SK-N-SH treated with all-trans-retinoic acid at 6 μM for 48 hours (cell line): ENCODE data around the gene POU6F2.

ENCODE experiments used
- ARNTL ChIP-seq: fragments of 450-650 bp; formaldehyde crosslinking; IDR thresholded peaks from 2 replicates; pipeline ENCODE4 v1.5.0; 2020; ENCODE audit warnings: low read depth, mild to moderate bottlenecking, moderate library complexity, borderline replicate concordance
- BACH2 ChIP-seq: fragments of 250-450 bp; sonication (Bioruptor Pico); IDR thresholded peaks from 2 replicates; pipeline ENCODE4 v1.9.0; 2021; ENCODE audit warnings: mild to moderate bottlenecking, borderline replicate concordance
- ESRRG ChIP-seq: fragments of 250-450 bp; sonication (Bioruptor Pico); IDR thresholded peaks from 2 replicates; pipeline ENCODE4 v1.6.1; 2021; ENCODE audit warnings: mild to moderate bottlenecking
- ISL1 ChIP-seq: fragments of 250-450 bp; sonication (Bioruptor Pico); IDR thresholded peaks from 2 replicates; pipeline ENCODE4 v2.1.2; 2022; ENCODE audit warnings: mild to moderate bottlenecking, moderate library complexity
- OSR1 ChIP-seq: fragments of 250-450 bp; sonication (Bioruptor Pico); IDR thresholded peaks from 2 replicates; pipeline ENCODE4 v1.8.0; 2022; ENCODE audit warnings: moderate library complexity, mild to moderate bottlenecking, inconsistent platforms
- PPARA ChIP-seq: fragments of 250-450 bp; sonication (Bioruptor Pico); IDR thresholded peaks from 2 replicates; pipeline ENCODE4 v1.5.0; 2020; ENCODE audit warnings: mild to moderate bottlenecking, borderline replicate concordance
- RARB ChIP-seq: fragments of 250-450 bp; sonication (Bioruptor Pico); IDR thresholded peaks from 2 replicates; pipeline ENCODE4 v1.8.0; 2021; ENCODE audit warnings: mild to moderate bottlenecking, moderate library complexity
- SNAI2 ChIP-seq: fragments of 250-450 bp; sonication (Bioruptor Pico); IDR thresholded peaks from 2 replicates; pipeline ENCODE4 v1.5.0; 2020; ENCODE audit warnings: mild to moderate bottlenecking, moderate library complexity
- TCF4 ChIP-seq: fragments of 250-450 bp; sonication (Bioruptor Pico); IDR thresholded peaks from 2 replicates; pipeline ENCODE4 v1.8.0; 2021; ENCODE audit warnings: mild to moderate bottlenecking, moderate library complexity, borderline replicate concordance
- ZFP3 ChIP-seq: fragments of 250-450 bp; sonication (Bioruptor Pico); IDR thresholded peaks from 2 replicates; pipeline ENCODE4 v1.5.0; 2020; ENCODE audit warnings: mild to moderate bottlenecking, moderate library complexity
- ZNF565 ChIP-seq: fragments of 450-650 bp; formaldehyde crosslinking; conservative IDR thresholded peaks from 2 replicates; pipeline ENCODE4 v1.5.0; 2020; ENCODE audit warnings: low read depth, mild to moderate bottlenecking, moderate library complexity
- TF ChIP-seq, protein P1 (sequence below): fragments of 250-450 bp; sonication (Bioruptor Pico); IDR thresholded peaks from 2 replicates; pipeline ENCODE4 v1.5.1; 2021; ENCODE audit warnings: mild to moderate bottlenecking, moderate library complexity

DNA sequence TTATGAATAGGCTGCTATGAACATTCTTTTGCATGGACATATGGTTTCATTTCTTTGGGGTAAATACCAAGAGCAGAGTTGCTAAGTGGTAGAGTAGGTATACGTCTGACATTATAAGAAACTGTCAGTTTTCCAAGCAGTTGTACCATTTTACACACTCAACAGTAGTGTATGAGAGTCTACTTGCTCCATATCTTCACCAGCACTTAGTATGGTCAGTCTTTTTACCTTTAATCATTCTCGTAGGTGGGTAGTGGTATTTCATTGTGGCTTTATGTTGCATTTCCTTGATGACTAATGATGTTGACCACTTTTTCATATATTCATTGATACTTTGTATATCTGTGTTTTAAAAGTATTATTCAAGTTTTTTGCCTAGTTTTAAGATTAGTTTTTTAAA is 45.1 kb downstream of the POU6F2 start:
- no peak for TF ChIP-seq PPARA (CRISPR knock-in tag)
- no peak for TF ChIP-seq ZNF565
- TF ChIP-seq BACH2 (CRISPR knock-in tag): no peak
- TF ChIP-seq OSR1: no peak
- no peak for TF ChIP-seq SNAI2 (CRISPR knock-in tag)
- TF ChIP-seq TCF4 (CRISPR knock-in tag): no peak
- TF ChIP-seq ESRRG (CRISPR knock-in tag): no peak
- TF ChIP-seq ARNTL (CRISPR knock-in tag): no peak
- TF ChIP-seq, protein P1, sequence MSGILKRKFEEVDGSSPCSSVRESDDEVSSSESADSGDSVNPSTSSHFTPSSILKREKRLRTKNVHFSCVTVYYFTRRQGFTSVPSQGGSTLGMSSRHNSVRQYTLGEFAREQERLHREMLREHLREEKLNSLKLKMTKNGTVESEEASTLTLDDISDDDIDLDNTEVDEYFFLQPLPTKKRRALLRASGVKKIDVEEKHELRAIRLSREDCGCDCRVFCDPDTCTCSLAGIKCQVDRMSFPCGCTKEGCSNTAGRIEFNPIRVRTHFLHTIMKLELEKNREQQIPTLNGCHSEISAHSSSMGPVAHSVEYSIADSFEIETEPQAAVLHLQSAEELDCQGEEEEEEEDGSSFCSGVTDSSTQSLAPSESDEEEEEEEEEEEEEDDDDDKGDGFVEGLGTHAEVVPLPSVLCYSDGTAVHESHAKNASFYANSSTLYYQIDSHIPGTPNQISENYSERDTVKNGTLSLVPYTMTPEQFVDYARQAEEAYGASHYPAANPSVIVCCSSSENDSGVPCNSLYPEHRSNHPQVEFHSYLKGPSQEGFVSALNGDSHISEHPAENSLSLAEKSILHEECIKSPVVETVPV (CRISPR knock-in tag): no peak
- TF ChIP-seq ISL1: no peak
- TF ChIP-seq ZFP3 (CRISPR knock-in tag): no peak
- no peak for TF ChIP-seq RARB (CRISPR knock-in tag)
